ENCODE results near the gene NUDT12.

Gene NUDT12

DNA sequence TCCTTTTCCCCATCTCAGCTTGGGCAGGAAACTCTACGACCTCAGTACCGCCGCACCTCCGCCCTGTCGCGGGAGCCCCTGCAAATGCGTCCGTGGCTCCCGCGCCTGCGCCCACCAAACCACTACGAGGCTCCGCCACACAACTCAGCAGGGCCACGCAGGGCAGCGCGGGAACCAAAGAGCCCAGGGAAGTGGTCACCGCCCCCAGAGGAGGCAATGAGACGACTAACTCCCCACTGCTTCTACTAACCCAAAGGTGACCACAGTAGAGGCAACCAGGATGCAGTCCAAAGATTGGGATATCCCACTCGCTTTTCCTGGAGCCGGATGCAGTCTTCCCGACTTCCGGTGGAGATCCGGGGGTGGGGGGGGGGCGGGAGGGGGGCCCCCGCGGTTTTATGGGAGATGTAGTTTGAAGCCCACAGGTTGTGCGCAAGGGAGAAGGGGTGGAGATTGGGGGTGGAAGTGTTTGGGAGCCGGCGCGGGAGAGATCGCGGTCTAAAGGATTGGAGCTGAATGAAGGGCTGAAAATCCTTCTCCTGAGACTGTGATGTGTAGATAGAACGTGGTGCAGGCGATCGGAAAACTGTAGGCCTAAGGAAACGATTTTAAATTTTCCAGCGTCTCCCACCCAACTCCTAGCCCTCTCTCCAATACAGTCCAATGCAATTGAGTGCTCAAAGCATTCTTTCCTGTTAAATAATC, at the start of gene NUDT12:
TSS of gene NUDT12 (minus strand) at position 337 of the 705 bp plus-strand sequence. CDS start 2,541 bp downstream, outside the sequence.
- H3K4me3 ChIP-seq (ENCODE audit: low read depth, low read length) = peak within 1 kb of the TSS; percentile 82

DNA sequence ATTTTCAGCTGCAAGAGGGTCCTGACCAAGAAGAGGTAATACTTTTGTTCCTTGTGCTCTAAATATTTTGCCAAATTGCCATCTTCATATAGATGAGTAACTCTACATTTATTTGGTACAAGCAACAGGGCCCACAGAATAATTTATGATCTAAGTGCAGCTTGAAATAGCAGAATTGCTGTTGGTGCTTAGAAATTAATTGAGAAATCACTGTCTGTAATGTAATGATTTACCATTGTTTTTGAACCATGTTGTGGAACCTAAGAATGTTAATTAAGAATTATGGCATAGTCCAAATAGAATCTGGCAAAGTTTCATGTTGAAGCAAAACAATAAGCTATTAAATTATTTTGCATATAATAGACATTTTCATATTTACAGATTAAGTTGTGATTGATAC, 44.8 kb upstream of the NUDT12 start:
- no peak overlapping the region for H3K4me3 ChIP-seq (ENCODE audit: low read depth, low read length)

DNA sequence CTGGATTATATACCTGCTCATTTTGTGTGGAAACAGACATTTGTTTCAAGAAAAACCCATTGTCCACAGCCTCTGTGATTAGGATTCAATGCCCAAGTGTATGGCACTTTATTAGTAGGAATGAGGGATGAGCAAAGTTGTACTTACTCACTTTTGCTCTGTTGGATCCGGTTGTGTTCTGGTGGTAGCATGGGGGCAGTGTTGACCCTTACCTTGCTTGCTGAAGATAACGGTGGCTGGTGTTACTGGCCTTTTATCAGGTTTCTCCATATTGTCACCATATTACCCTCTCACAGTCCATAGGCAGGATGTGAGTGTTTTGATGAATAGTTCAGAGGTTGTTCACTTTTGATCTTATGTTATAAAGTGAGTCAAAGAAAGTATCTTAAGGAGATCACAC, 42.7 kb upstream of the NUDT12 start:
- no peak overlapping the region for H3K4me3 ChIP-seq (ENCODE audit: low read depth, low read length)

DNA sequence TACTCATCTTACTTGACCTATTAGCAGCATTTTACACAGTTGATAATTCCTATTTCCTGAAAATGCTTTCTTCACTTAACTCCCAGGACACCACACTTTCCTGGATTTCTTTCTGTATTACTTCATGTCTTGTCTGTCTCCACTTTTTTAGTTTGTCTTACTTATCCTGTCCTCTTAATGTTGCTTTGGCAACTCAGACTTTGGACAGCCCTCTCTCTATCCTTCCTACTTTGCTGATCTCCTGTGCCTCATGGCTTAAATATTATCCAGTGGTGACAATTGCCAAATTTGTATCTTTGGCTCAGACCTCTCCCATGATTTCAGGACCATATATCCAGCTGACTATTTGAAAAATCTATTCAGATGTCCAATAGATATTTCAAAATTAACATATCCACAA, 39.8 kb upstream of the NUDT12 start:
- H3K4me3 ChIP-seq (ENCODE audit: low read depth, low read length) = no peak overlapping the region

DNA sequence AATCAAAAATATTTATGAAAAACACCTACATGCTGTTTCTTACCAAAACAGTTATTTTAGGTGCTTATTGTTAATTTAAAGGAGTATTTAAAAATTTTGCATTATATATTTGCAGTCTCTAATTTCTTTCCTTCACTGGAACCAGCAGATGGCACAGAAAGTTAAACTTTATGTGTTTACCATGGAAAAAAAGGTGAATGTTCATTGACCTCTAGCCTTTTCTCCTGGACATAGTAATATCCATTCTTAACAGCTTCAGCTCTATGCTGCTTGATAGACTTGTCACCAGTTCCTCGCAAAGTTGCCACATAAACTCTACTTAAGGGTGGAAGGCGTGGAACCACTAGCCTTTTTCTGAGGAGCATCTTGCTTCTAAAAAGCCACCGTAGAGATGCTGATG, 38.7 kb upstream of the NUDT12 start:
- no peak overlapping the region for H3K4me3 ChIP-seq (ENCODE audit: low read depth, low read length)

DNA sequence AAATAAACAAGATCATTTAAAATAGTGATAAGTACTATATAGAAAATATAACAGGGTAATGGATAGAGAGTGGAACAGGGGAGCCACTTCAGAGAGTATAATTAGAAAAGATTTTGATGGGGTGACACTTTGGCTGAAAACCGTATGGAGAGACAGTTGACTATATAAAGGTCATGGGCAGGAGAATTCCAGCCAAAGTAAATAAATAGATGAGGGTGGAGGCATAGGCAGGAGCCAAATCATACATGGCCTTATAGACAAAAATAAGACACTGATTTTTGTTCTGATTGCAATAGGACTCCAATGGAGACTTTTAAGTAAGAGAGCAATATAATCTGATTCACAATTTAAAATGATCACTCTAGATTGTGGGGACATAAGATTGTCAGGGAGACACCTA, 37.5 kb upstream of the NUDT12 start:
- no peak overlapping the region for H3K4me3 ChIP-seq (ENCODE audit: low read depth, low read length)

DNA sequence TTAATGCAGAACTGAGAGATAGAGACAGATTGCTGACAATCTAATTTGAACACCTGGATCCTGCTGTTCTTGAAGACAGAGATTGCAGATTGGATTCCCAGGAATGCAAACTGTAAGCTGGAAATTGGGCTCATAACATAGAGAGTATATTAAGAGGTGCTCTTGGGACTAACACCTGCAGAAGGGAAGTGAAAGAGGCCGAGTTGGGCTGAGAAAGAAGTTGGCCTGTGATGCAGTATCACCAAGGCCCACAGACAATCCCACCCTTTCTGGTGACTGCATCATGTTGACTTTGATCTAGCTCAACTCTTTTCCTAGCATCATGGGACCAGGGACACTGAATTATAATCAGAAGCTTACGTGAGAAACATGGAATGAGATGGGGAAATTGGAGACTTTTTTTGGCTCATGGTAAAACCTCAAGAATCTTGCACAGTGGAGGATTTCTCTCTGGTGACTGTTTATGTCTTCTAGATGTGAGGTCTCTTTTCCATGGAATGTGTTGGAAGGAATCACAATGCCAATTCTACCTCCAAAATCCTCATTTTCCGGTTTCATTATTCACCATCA, 36.5 kb upstream of the NUDT12 start:
- H3K4me3 ChIP-seq (ENCODE audit: low read depth, low read length) = no peak overlapping the region

DNA sequence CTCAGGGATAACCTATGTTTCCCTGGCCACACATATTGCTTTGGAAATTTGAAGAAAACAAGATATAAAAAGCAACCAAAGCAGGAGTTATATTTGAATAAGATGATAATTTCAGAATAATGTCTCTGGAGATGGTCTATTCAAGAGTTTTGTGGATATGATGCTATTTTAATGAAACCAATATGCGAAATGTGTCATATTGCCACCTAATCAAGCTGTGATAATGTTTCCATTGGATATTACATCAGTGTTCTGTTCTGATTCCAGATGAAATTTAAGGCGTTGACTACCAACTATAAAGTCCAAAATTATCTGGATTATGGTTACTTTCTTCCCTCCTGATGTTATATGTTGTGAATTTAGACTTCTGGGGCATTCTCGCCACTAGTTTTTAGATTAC, 27.6 kb upstream of the NUDT12 start:
- H3K4me3 ChIP-seq (ENCODE audit: low read depth, low read length) = no peak overlapping the region

DNA sequence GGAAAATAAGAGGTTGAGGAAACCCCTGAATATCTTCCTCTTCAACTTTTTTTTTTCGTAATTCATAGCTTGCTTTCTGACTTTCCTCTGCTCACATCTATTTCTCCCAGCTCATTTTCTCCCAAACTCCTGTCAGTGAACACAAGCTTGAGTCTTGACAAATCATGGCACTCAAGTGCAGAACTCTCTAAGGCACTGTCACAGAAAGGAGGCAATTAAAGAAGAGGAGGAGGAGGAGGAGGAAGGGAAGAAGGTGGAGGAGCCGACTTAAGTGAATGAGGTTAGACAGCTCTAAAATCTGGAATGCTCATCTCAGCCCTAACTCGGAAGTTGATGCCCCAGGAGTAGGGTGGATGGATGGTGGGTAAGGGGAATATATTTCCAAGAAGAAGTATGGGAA, 27.2 kb upstream of the NUDT12 start:
- H3K4me3 ChIP-seq (ENCODE audit: low read depth, low read length) = no peak overlapping the region

DNA sequence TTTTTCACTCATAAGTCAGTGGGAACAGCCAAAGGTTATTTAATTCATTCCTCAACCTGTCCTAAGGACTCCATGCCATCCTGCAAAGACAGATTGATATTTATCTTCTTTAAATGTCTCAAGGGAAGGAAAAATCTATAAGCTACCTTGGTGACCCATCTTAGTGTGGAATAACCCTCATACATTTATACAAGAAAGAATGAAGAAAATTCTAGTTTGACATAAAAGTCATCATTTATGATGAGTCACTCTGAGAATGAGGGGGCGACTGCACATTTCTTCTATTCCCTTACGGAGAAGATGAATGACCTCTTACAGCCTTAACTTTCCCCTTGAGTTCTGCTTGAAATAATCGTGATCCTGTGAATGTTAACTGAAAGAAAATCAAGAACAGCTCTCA, 26.8 kb upstream of the NUDT12 start:
- H3K4me3 ChIP-seq (ENCODE audit: low read depth, low read length) = no peak overlapping the region

DNA sequence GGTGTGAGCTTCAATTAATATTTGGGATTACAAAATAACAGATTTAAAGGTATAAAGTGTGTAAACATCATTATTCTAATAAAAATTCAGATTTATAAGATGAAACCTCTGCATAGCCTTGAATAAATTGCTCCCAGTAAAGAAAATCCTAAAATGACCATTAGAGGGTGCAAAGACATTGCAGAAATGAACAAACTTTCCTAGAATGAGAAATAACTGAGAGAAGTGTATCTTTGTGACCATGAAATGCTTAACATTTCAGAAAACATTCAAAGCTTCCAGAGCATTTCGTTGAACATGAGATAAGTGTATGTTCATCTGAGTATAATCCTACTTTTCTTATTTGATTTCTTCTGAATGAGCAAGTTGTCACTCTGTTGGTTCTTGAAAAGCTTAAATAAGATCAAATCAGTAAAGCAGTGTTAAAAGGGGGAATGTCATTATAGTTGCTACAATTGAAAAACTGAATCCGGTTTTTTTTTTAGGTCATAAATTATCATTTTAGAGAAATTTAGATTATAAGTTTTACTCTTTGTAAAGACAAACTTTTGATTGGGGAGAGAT, 24.7 kb upstream of the NUDT12 start:
- no peak overlapping the region for H3K4me3 ChIP-seq (ENCODE audit: low read depth, low read length)

DNA sequence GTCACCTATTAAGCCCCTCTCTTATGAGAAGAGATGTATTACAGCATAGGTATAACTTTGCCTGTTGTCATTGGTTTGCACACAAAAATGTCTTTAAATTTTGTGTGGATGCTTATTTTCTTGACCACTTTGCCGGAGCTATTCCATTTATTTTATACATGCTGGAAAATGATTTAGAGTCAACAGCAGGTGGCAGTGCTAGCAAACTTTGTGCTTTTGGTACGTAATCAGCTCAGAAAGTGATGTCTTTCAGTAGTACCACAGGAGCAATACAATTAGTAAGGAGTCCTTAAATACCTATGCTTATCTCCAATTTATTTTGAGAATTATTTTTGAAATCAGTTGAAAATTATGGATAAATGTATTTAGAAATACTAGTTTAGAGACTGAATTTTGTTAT, 19.8 kb upstream of the NUDT12 start:
- no peak overlapping the region for H3K4me3 ChIP-seq (ENCODE audit: low read depth, low read length)

DNA sequence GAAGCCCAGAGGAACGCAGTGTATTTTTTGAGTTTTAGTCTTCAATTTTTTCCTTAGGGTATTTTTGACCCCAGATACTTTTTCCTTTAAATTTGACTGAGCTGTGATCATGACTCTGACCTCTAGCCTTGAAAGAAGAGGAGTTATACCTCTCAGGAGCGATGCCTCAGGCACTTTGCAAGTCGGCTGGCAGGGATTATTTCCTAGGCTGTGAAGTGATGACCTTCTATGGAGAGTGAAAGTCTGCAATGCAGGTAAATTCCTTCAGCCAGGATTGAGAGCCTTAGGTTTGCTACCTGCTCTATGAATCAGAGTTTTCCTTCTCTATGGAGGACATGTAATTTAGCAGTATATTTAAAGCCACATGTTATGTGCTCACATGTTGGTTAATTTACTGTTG, 10.8 kb upstream of the NUDT12 start:
- H3K4me3 ChIP-seq (ENCODE audit: low read depth, low read length) = no peak overlapping the region

DNA sequence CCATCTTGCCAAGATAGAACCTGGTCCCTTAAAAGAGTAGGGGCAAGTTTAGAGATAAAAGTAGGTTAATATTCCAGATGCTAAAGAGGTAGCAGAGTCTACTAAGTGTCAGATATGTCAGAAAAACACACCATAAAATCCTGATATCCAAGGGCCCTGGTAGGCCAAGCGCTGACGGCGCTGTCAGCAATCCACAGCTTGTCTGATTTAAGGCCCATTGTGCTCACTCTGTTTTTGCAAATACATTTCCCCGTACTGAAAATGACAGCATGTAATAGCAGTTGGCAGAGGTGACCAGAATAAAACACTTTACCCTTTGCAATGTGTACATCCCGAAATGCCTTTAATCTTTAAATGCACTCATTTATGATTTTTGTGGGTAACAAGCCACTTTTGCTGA, 9.9 kb upstream of the NUDT12 start:
- H3K4me3 ChIP-seq (ENCODE audit: low read depth, low read length) = no peak overlapping the region

DNA sequence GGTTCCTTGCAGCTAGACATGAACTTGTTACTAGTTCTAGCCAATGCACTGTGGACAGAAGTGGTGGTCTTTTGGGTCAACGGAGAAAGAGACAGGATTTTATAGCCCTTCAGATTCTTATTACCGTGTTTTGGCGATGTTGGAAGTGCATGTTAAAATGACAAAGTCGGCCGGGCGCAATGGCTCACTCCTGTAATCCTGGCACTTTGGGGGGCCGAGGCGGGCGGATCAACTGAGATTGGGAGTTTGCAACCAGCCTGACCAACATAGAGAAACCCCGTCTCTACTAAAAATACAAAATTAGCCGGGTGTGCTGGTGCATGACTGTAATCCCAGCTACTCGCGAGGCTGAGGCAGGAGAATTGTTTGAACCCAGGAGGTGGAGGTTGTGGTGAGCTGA, 9.1 kb upstream of the NUDT12 start:
- H3K4me3 ChIP-seq (ENCODE audit: low read depth, low read length) = no peak overlapping the region

DNA sequence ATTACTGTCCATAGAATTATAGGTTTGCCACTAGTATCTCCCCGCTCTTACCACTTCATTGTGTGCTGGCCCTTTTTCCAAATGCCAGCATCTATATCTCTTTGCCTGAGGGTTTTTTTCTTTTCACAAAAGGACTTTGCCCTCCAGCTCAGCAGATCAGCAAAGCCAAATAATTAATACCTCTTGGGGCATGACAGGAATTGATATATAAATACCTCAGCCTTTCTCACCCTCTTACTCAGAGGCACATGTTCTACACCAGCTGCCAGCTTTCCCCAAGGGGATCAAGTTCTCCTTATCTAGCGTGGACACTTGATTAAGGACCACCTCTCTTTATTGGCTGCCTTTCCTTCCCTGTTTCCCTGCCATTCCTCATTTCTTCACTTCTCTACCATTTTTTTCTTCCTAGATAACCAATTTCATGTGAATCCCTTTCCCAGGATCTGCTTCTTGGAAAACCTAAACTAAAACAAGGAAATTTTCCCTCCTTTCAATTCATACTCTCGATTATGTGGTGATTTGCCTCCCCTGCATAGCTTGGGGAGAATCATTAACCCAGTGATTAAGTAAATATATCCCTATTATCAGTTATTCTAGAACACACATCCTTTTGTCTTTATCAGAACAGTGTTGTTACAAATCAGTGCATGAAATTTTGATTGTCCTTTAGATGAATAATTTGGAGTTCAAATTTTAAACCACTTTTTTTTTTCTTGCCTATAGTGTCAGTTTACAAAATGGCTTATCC, 6.9 kb upstream of the NUDT12 start:
- H3K4me3 ChIP-seq (ENCODE audit: low read depth, low read length) = no peak overlapping the region

DNA sequence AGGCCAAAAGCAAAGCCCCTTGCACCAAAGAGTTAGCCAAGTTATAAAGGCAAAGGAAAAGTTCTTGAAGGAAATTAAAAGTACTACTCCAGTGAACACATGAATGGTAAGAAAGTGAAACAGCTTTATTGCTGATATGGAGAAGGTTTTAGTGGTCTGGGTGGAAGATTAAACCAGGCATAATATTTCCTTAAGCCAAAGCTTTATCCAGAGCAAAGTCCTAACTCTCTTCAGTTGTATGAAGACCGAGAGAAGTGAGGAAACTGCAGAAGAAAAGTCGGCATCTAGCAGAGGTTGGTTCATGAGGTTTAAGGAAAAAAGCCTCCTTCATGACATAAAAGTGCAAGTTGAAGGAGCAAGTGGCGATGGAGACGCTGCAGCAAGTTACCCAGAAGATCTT, 3.1 kb upstream of the NUDT12 start:
- no peak overlapping the region for H3K4me3 ChIP-seq (ENCODE audit: low read depth, low read length)

DNA sequence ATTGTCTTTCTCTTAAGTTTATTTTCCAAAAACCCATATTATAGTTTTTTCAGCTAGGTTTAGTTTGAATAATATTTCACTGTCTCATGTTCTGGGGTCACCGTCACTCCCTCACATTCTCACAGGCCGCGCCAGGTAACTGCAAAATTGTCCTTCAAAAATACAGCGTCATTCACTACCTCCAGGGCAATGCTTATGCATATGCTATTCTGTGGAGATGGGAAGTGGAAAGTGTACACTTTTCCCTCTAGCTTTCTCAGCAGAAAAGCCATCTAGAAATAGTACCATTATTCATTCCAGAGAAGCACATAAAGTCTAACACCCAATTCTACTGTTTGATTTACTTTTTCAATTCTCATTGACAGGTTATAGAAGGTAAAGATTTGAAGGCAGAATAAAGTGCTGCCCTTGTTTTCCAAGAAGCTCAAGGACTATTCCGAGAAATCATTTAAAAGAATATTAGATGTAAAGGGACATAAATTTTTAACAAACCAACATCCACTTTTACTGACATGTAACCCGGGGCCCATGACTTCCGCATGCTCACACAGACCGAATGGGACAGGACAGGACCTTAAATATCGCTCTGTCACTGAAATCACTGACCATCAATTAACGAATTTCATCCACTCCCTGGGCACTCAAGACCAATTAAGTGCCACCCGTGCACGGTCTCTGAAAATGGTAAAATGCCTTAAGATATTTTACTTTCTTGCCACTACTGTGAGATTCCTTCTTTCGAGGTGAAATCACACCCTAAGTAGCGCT, 720 bp downstream of the NUDT12 start:
- peak overlapping the region; percentile 82 for H3K4me3 ChIP-seq (ENCODE audit: low read depth, low read length)

DNA sequence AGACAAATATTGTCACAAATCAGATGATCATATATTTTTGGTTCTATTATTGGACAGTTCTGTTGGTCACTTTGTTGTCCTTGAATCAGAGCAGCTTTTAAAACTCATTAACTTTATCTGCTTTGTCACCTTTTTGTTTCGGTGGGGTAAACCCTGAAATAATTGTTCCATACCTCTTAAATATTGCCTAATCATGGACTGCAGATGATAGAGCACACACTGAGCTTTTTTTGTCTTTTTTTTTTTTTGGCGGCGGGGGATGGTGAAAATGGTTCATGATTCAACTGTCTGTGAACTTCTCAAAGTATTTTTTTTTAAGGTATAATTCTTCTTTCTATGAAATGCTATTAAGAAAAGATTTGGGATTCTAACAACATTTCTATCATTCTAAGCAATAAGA, 1.8 kb downstream of the NUDT12 start:
- H3K4me3 ChIP-seq (ENCODE audit: low read depth, low read length) = no peak overlapping the region

DNA sequence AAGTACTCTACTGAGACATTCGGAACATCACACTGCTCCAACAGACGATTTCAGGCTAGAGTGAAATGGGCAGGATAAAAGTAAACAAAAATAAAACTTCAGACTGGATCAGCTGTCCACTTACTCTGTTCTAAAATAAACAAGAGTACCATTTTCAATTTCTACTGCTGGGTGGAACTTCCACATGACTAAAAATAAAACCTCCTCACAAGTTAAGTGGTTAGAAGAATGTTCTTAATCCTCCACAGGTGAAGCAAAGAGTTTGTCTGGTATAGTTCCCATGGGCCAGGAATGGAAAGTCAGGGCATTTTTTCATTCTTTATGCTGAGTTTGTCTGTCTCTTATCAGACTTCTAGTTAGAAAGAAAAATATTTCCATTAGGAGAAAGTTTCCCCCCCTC, 15.7 kb downstream of the NUDT12 start:
- no peak overlapping the region for H3K4me3 ChIP-seq (ENCODE audit: low read depth, low read length)

DNA sequence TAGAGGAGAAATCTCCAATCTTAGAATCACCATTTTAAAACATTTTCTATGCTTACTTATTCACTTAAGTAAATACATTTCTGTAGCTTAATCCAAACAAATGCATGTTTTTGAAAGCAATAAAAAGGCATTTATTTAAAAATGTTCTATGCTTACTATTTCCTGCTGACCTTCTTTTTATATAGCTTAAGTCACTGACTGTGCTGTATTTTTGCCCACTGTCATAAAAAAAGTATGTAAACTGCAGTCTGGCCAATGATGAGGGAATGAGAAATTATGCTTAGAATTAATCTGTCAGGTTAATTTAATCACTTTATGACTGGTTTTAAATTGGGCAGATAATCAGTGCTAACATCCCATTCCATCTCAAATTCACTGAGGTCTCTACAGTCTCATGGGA, 20.1 kb downstream of the NUDT12 start:
- H3K4me3 ChIP-seq (ENCODE audit: low read depth, low read length) = no peak overlapping the region
